Stimulated activated CD8-positive, alpha-beta memory T cell treated with anti-CD3 and anti-CD28 coated beads, Interleukin-7, amount 100 ng/mL, for 24 hours (primary cell): ENCODE results near the gene UNC45B.
"Not testable (repeated sequence)": the region's sequence is repeated elsewhere in the genome, so short reads cannot be mapped to it uniquely, and the experiment has no call there.

Source experiments
- DNase-seq: peaks from one replicate; pipeline ENCODE4 v3.0.0-alpha.2; 2020; ENCODE audit warnings: low read depth

Gene UNC45B

GRCh38 chr17:35170968-35171771, 23.6 kb downstream of the UNC45B start:
- DNase-seq = no peak

- no peak for DNase-seq
These were observed 24.2 kb downstream of the UNC45B start for GRCh38 chr17:35171834-35172233.

- DNase-seq = not testable (repeated sequence)
These were observed 24.7 kb downstream of the UNC45B start for GRCh38 chr17:35172321-35172720.

GRCh38 chr17:35174835-35175334, 27.3 kb downstream of the UNC45B start:
- no peak for DNase-seq

GRCh38 chr17:35175638-35176415, 28.2 kb downstream of the UNC45B start:
- no peak for DNase-seq

- DNase-seq = no peak
These were observed 29.3 kb downstream of the UNC45B start for GRCh38 chr17:35176897-35177296.

- not testable (repeated sequence) for DNase-seq
These were observed 31.8 kb downstream of the UNC45B start for GRCh38 chr17:35179379-35179778.

GRCh38 chr17:35183332-35183731, 35.7 kb downstream of the UNC45B start:
- no peak for DNase-seq

GRCh38 chr17:35184274-35184673, 36.7 kb downstream of the UNC45B start:
- no peak for DNase-seq

GRCh38 chr17:35185849-35186248, 38.2 kb downstream of the UNC45B start:
- no peak for DNase-seq

GRCh38 chr17:35187481-35187880, 39.9 kb downstream of the UNC45B start:
- DNase-seq = no peak

- DNase-seq = no peak
These were observed 40.5 kb downstream of the UNC45B start for GRCh38 chr17:35188111-35188510.

- no peak for DNase-seq
These were observed 41.7 kb downstream of the UNC45B start for GRCh38 chr17:35189291-35189690.

GRCh38 chr17:35191001-35191695, 43.5 kb downstream of the UNC45B start:
- no peak for DNase-seq

GRCh38 chr17:35192708-35193107, 45.1 kb downstream of the UNC45B start:
- no peak for DNase-seq

GRCh38 chr17:35194001-35194400, 46.4 kb downstream of the UNC45B start, which contains the start of gene SLC35G3:
TSS of gene SLC35G3 (minus strand) at chr17:35194393. CDS start at chr17:35194307, 86 bp downstream.
- DNase-seq = not testable (repeated sequence)

- DNase-seq = not testable (repeated sequence)
These were observed 47.4 kb downstream of the UNC45B start for GRCh38 chr17:35195062-35195461.

GRCh38 chr17:35202582-35202981, 55.0 kb downstream of the UNC45B start:
- DNase-seq = not testable (repeated sequence)

GRCh38 chr17:35210741-35211140, 63.1 kb downstream of the UNC45B start:
- no peak for DNase-seq

GRCh38 chr17:35212668-35213067, 65.1 kb downstream of the UNC45B start:
- DNase-seq = no peak

GRCh38 chr17:35213412-35213940, 65.9 kb downstream of the UNC45B start:
- no peak for DNase-seq

GRCh38 chr17:35214192-35214591, 66.6 kb downstream of the UNC45B start:
- no peak for DNase-seq
